Endothelial cell of umbilical vein (primary cell): ENCODE measurements around the gene ATP2C2.

ENCODE experiments used
- CTCF ChIP-seq, 2 donors: IDR thresholded peaks; 1 replicate in 1 of 2; 2 replicates in 1 of 2; pipeline ENCODE4 v1.5.1; 2011; ENCODE audit warnings: low read length in 2 of 2, mild to moderate bottlenecking in 2 of 2, moderate library complexity in 2 of 2, control low read depth in 1 of 2, inconsistent platforms in 1 of 2, low read depth in 1 of 2; ENCODE audit not compliant: insufficient read depth in 1 of 2; ENCODE audit errors: extremely low read depth in 1 of 2
- JUN ChIP-seq: IDR thresholded peaks from 2 replicates; pipeline ENCODE4 v1.6.1; 2011; ENCODE audit warnings: borderline replicate concordance, low read depth; ENCODE audit not compliant: insufficient read length, insufficient read depth
- MAX ChIP-seq: IDR thresholded peaks from 2 replicates; pipeline ENCODE4 v1.6.1; 2011; ENCODE audit not compliant: insufficient read depth, insufficient read length
- POLR2A ChIP-seq: IDR thresholded peaks from 2 replicates; pipeline ENCODE4 v1.6.1; 2012; ENCODE audit warnings: low read depth, mild to moderate bottlenecking, control low read depth, low read length
- POLR2AphosphoS5 ChIP-seq: IDR thresholded peaks from 2 replicates; pipeline ENCODE4 v1.6.1; 2012; ENCODE audit warnings: low read depth, mild to moderate bottlenecking, control low read depth, low read length, moderate library complexity; ENCODE audit not compliant: insufficient read depth

- TF ChIP-seq CTCF (IDR thresholded peaks at IDR 0.05; ENCODE audit: extremely low read depth in 1 of 2, insufficient read depth in 1 of 2, low read depth in 1 of 2, low read length in 2 of 2) = no peak
- TF ChIP-seq JUN = no peak
- no peak for TF ChIP-seq MAX
- no peak for TF ChIP-seq POLR2AphosphoS5
- no peak for TF ChIP-seq POLR2A
Observed at GRCh38 chr16:84358601-84359295, 9.6 kb upstream of the ATP2C2 start.
